CD14-positive monocyte (primary cell): Measurements from ENCODE around the gene APOBEC3H. TPM values are rescaled to one million over a fixed set of nuclear protein-coding genes. Genes with fewer than 3 reads are reported as not detected.

Experiments used
- DNase-seq, 3 donors: peaks; one replicate each; pipeline ENCODE4 v3.0.0-alpha.2; 2011 to 2022
- H2AFZ ChIP-seq: 2 replicates; pipeline ENCODE4 v1.6.0; 2012; ENCODE audit warnings: mild to moderate bottlenecking, low read depth, low read length, inconsistent platforms; ENCODE audit not compliant: insufficient read depth, poor library complexity, severe bottlenecking
- H3K27ac ChIP-seq, 2 donors: 1 replicate in 1 of 2; 2 replicates in 1 of 2; pipeline ENCODE4 v1.5.1; 2012 to 2013; ENCODE audit warnings: low read length in 2 of 2, control low read depth in 1 of 2, inconsistent platforms in 1 of 2, low read depth in 1 of 2, mild to moderate bottlenecking in 1 of 2
- H3K27me3 ChIP-seq, 2 donors: one replicate each; pipeline versions ENCODE4 v1.6.0 to v1.6.1; 2011 to 2013; ENCODE audit warnings: low read length in 2 of 2; ENCODE audit not compliant: control insufficient read depth in 2 of 2, insufficient read depth in 2 of 2
- H3K36me3 ChIP-seq, 2 donors: replicated peaks in 1 of 2; 1 replicate in 1 of 2; 2 replicates in 1 of 2; pipeline versions ENCODE4 v1.5.1 to v1.6.1; 2012 to 2013; ENCODE audit warnings: low read length in 2 of 2, control low read depth in 1 of 2, inconsistent platforms in 1 of 2, mild to moderate bottlenecking in 1 of 2; ENCODE audit not compliant: insufficient read depth in 2 of 2, control insufficient read depth in 1 of 2
- H3K4me1 ChIP-seq, 2 donors: 1 replicate in 1 of 2; 2 replicates in 1 of 2; pipeline versions ENCODE4 v1.5.1 to v1.6.1; 2012 to 2013; ENCODE audit warnings: low read length in 2 of 2, control low read depth in 1 of 2, inconsistent platforms in 1 of 2, mild to moderate bottlenecking in 1 of 2, moderate library complexity in 1 of 2; ENCODE audit not compliant: insufficient read depth in 2 of 2, control insufficient read depth in 1 of 2
- H3K4me2 ChIP-seq: replicated peaks from 2 replicates; pipeline ENCODE3; 2012; ENCODE audit warnings: low read length, moderate library complexity, mild to moderate bottlenecking; ENCODE audit not compliant: poor library complexity, severe bottlenecking; ENCODE audit errors: extremely low read depth
- H3K4me3 ChIP-seq, 3 experiments: fragments of 200-600 bp in 1 of 3; sonication (generic) in 1 of 3; replicated peaks in 1 of 3; 1 replicate in 2 of 3; 2 replicates in 1 of 3; pipeline ENCODE4 v1.5.1; 2011 to 2013; ENCODE audit warnings: low read length in 3 of 3, mild to moderate bottlenecking in 3 of 3, control low read depth in 2 of 3, low read depth in 2 of 3, inconsistent platforms in 1 of 3, moderate library complexity in 1 of 3
- H3K79me2 ChIP-seq: 2 replicates; pipeline ENCODE4 v1.6.0; 2012; ENCODE audit warnings: mild to moderate bottlenecking, control low read depth, inconsistent platforms, low read length, moderate library complexity; ENCODE audit not compliant: insufficient read depth
- H3K9ac ChIP-seq: 2 replicates; pipeline ENCODE4 v1.6.0; 2017; ENCODE audit warnings: low read length, mild to moderate bottlenecking; ENCODE audit not compliant: insufficient read depth, poor library complexity, severe bottlenecking
- H3K9me3 ChIP-seq, 2 donors: replicated peaks in 1 of 2; 1 replicate in 1 of 2; 2 replicates in 1 of 2; pipeline versions ENCODE4 v1.5.1 to v1.6.1; 2012 to 2013; ENCODE audit warnings: low read length in 2 of 2, control low read depth in 1 of 2; ENCODE audit not compliant: control insufficient read depth in 1 of 2, insufficient read depth in 1 of 2
- H4K20me1 ChIP-seq: 2 replicates; pipeline ENCODE4 v1.6.0; 2012; ENCODE audit warnings: mild to moderate bottlenecking, low read length, control low read depth, moderate library complexity; ENCODE audit not compliant: insufficient read depth
- H3K27ac Mint-ChIP-seq, 7 donors: one replicate each; pipeline ENCODE4 v1.8.0; 2020; ENCODE audit warnings: mild to moderate bottlenecking in 7 of 7, mixed read lengths in 7 of 7, moderate library complexity in 6 of 7, inconsistent platforms in 2 of 7
- H3K27me3 Mint-ChIP-seq, 3 donors: one replicate each; pipeline ENCODE4 v1.8.0; 2021 to 2022; ENCODE audit warnings: low read depth in 3 of 3, mild to moderate bottlenecking in 3 of 3, mixed read lengths in 3 of 3, moderate library complexity in 3 of 3, inconsistent platforms in 1 of 3
- H3K36me3 Mint-ChIP-seq, 2 donors: one replicate each; pipeline ENCODE4 v1.8.0; 2020; ENCODE audit warnings: mixed read lengths in 2 of 2, inconsistent platforms in 1 of 2, mild to moderate bottlenecking in 1 of 2
- H3K4me1 Mint-ChIP-seq: one replicate; pipeline ENCODE4 v1.8.0; 2020; ENCODE audit warnings: mild to moderate bottlenecking, mixed read lengths
- H3K4me3 Mint-ChIP-seq, 2 donors: one replicate each; pipeline ENCODE4 v1.8.0; 2020; ENCODE audit warnings: mild to moderate bottlenecking in 2 of 2, mixed read lengths in 2 of 2, moderate library complexity in 1 of 2
- H3K9me3 Mint-ChIP-seq, 7 donors: one replicate each; pipeline ENCODE4 v1.8.0; 2020 to 2022; ENCODE audit warnings: mixed read lengths in 7 of 7, mild to moderate bottlenecking in 6 of 7, moderate library complexity in 6 of 7, inconsistent platforms in 2 of 7
- WGBS: methylation state at CpG from one replicate; pipeline ENCODE4 v1.1.5; 2013; ENCODE audit warnings: missing lambda C conversion rate; ENCODE audit not compliant: insufficient coverage; 5-methylcytosine and 5-hydroxymethylcytosine counted together
- intact Hi-C, 2 donors: fragments of 100-400 bp; cut with micrococcal nuclease; formaldehyde crosslinking; loops; one replicate each; pipeline versions ENCODE4 v1.15.0 to v1.15.1; 2023
- polyA plus RNA-seq, 3 donors: library from polyadenylated mRNA; depleted of rRNA in 1 of 3; unstranded in 2 of 3; stranded (reverse) in 1 of 3; fragments of 300-500 nt in 2 of 3; fragments of >200 nt in 1 of 3; fragmentation: Illumina TruSeq in 2 of 3; gene quantifications; 1 replicate in 2 of 3; 2 replicates in 1 of 3; pipeline ENCODE4 v1.2.3, GENCODE V29; 2012 to 2021
- TF ChIP-seq, protein P1 (sequence below): fragments of 200-600 bp; IDR thresholded peaks from one replicate; pipeline ENCODE4 v1.8.0; 2022; ENCODE audit warnings: antibody characterized with exemption, mild to moderate bottlenecking

APOBEC3H gene
- polyA plus RNA-seq, 3 donors, result 0.28 TPM; not detected in 2

DNA sequence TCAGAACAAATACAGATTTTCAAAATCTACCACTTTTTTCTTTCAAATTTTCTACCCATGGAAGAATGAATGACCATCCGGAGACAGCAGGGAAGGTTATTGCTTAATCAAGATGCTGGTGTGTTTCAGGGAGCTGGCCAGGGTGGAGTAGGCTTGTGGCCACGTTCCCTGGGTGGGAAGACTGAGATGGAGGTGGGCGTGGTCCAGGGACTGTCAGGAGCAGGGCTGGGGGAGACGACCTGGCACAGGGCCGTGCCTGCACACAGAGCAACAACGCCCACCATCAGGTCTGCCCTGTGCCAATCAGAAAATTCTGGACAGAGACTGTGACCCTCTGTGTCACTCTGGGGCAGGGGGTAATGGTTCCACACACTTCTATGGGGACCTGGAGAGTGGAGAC is 7.1 kb upstream of the APOBEC3H start:
- no peaks in the 10 kb centered on the region for H3K27me3 ChIP-seq
- Mint-ChIP-seq H3K36me3 (peaks cover 7 to 8% of the 10 kb centered on the region in 2 donors), H3K9me3 (no peaks in the 10 kb centered on the region), H3K27me3 (peaks cover 2 to 12% (median 5%) of the 10 kb centered on the region in 3 donors), H3K4me1 (peaks cover 24% of the 10 kb centered on the region), H3K4me3 (no peak overlapping the region), H3K27ac (peak overlapping the region in 2 of 7 donors; percentile 26 to 72)
- WGBS, result 90% methylated on average over 6 of the region's 6 CpGs
- peaks cover 9 to 17% of the 10 kb centered on the region in 2 donors for H3K4me1 ChIP-seq
- no peak overlapping the region for H2AFZ ChIP-seq
- no peaks in the 10 kb centered on the region for H3K79me2 ChIP-seq
- intact Hi-C loops, result no loop called here
- DNase-seq, result no peak
- peaks cover 0 to 8% of the 10 kb centered on the region in 2 donors for H3K36me3 ChIP-seq
- no peak overlapping the region for H3K4me2 ChIP-seq
- TF ChIP-seq, protein P1, sequence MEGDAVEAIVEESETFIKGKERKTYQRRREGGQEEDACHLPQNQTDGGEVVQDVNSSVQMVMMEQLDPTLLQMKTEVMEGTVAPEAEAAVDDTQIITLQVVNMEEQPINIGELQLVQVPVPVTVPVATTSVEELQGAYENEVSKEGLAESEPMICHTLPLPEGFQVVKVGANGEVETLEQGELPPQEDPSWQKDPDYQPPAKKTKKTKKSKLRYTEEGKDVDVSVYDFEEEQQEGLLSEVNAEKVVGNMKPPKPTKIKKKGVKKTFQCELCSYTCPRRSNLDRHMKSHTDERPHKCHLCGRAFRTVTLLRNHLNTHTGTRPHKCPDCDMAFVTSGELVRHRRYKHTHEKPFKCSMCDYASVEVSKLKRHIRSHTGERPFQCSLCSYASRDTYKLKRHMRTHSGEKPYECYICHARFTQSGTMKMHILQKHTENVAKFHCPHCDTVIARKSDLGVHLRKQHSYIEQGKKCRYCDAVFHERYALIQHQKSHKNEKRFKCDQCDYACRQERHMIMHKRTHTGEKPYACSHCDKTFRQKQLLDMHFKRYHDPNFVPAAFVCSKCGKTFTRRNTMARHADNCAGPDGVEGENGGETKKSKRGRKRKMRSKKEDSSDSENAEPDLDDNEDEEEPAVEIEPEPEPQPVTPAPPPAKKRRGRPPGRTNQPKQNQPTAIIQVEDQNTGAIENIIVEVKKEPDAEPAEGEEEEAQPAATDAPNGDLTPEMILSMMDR, result no peak
- no peaks in the 10 kb centered on the region for H3K9me3 ChIP-seq
- H3K9ac ChIP-seq, result no peak overlapping the region
- no peaks in the 10 kb centered on the region for H4K20me1 ChIP-seq
- H3K27ac ChIP-seq, result no peak overlapping the region
- H3K4me3 ChIP-seq, result no peak overlapping the region

DNA sequence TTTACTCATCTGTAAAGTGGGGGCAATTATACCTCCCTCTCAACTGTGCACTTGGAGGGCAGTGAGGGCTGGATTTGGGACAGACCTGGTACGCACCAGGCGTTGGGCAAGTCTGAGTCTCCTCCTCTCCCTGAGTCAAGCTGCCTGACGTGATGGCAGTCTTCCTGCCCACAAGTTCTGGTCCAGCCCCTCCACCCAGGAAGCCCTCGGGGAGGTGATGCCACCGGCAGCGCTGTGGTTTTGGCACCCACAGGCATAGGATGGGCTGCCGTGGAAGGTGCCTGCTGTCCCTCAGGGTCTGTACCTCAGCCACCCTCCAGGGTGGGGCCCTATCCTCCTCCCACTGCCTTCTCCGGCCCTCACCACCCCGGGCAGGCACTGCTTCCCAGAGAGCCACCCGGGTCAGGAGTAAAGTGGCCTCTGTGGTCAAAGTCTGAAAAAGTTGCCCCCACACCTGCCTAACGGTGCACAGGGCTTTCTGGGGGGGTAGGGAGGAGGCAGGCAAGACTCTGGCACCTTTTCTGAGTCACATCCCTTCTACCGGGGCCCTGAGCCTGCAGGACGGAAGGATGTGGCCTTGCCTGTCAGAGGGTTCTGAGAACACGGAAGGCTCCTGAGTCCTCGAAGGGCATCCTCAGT is 6.5 kb upstream of the APOBEC3H start:
- intact Hi-C loops, result no loop called here
- 23% methylated on average over 11 of the region's 15 CpGs for WGBS

More for the DNA sequence above, 6.5 kb upstream of the APOBEC3H start:
- TF ChIP-seq, protein P1, result no peak
- Histone ChIP-seq H3K27ac (no peak overlapping the region), H3K9ac (peak overlapping the region; percentile 21), H4K20me1 (no peaks in the 10 kb centered on the region), H3K4me2 (no peak overlapping the region), H3K9me3 (no peaks in the 10 kb centered on the region), H3K4me1 (peaks cover 9 to 17% of the 10 kb centered on the region in 2 donors), H2AFZ (no peak overlapping the region), H3K27me3 (no peaks in the 10 kb centered on the region), H3K79me2 (no peaks in the 10 kb centered on the region), H3K36me3 (peaks cover 0 to 8% of the 10 kb centered on the region in 2 donors), H3K4me3 (no peak overlapping the region)
- peaks cover 2 to 14% (median 5%) of the 10 kb centered on the region in 3 donors for H3K27me3 Mint-ChIP-seq
- DNase-seq, result no peak
- H3K27ac Mint-ChIP-seq, result no peak overlapping the region
- H3K36me3 Mint-ChIP-seq, result peaks cover 7 to 8% of the 10 kb centered on the region in 2 donors
- no peaks in the 10 kb centered on the region for H3K9me3 Mint-ChIP-seq
- H3K4me1 Mint-ChIP-seq, result peaks cover 24% of the 10 kb centered on the region
- H3K4me3 Mint-ChIP-seq, result no peak overlapping the region
